ENCODE results near the gene ERCC8.

Gene ERCC8

DNA sequence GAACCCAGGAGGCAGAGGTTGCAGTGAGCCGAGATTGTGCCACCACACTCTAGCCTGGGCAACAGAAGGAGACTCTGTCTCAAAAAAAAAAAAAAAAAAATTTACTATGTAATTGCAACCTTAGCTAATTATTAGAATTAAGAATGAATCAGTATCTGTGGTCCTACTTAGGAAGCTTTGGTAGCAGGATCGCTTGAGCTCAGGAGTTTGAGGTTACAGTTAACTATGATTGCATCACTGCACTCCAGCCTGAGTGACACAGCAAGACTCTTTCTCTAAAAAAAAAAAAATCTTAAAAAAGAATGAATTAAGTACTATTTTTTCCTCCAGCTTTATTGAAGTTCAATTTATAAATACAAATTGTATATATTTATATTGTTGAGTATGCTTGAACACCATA lies 16.8 kb upstream of the ERCC8 start:
- Histone ChIP-seq H3K27me3 (ENCODE audit: insufficient read depth, low read length, poor library complexity) (no peaks in the 10 kb centered on the region), H3K79me2 (ENCODE audit: insufficient read depth, low read length) (no peaks in the 10 kb centered on the region; the same call in 1 of the 2 replicates)

GRCh38 chr5:60960591-60960990 lies 15.7 kb upstream of the ERCC8 start:
- no peak overlapping the region for H3K27ac ChIP-seq (ENCODE audit: low read length)
- no peak for DNase-seq
- H3K4me2 ChIP-seq (ENCODE audit: insufficient read depth, low read length) = no peak overlapping the region
- no peak overlapping the region for H2AFZ ChIP-seq (ENCODE audit: low read depth, low read length)
- H4K20me1 ChIP-seq (ENCODE audit: insufficient read depth, low read length) = no peaks in the 10 kb centered on the region; the same call in 1 of the 2 replicates
- H3K9ac ChIP-seq (ENCODE audit: low read depth, low read length) = no peak overlapping the region
- no peak overlapping the region for H3K4me3 ChIP-seq (ENCODE audit: low read depth in 1 of 2, low read length in 2 of 2)
- no peak for ATAC-seq (ENCODE audit: insufficient read depth, low read depth)
- no peak for TF ChIP-seq EZH2 (IDR thresholded peaks at IDR 0.05; ENCODE audit: borderline replicate concordance, low read depth, low read length, severe bottlenecking)
- TF ChIP-seq, protein P1, sequence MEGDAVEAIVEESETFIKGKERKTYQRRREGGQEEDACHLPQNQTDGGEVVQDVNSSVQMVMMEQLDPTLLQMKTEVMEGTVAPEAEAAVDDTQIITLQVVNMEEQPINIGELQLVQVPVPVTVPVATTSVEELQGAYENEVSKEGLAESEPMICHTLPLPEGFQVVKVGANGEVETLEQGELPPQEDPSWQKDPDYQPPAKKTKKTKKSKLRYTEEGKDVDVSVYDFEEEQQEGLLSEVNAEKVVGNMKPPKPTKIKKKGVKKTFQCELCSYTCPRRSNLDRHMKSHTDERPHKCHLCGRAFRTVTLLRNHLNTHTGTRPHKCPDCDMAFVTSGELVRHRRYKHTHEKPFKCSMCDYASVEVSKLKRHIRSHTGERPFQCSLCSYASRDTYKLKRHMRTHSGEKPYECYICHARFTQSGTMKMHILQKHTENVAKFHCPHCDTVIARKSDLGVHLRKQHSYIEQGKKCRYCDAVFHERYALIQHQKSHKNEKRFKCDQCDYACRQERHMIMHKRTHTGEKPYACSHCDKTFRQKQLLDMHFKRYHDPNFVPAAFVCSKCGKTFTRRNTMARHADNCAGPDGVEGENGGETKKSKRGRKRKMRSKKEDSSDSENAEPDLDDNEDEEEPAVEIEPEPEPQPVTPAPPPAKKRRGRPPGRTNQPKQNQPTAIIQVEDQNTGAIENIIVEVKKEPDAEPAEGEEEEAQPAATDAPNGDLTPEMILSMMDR (IDR thresholded peaks at IDR 0.05; ENCODE audit: borderline replicate concordance, extremely low read depth, low read length, poor library complexity, severe bottlenecking) = peak; percentile 47
- H3K4me1 ChIP-seq (ENCODE audit: insufficient read depth, low read length) = no peaks in the 10 kb centered on the region
- no peaks in the 10 kb centered on the region for H3K36me3 ChIP-seq (ENCODE audit: insufficient read depth, low read length)
- no peaks in the 10 kb centered on the region for H3K9me3 ChIP-seq (ENCODE audit: insufficient read depth, low read length, severe bottlenecking)
- no peaks in the 10 kb centered on the region for H3K27me3 ChIP-seq (ENCODE audit: insufficient read depth, low read length, poor library complexity)
- H3K79me2 ChIP-seq (ENCODE audit: insufficient read depth, low read length) = no peaks in the 10 kb centered on the region; the same call in 1 of the 2 replicates

More for the DNA sequence above, 16.8 kb upstream of the ERCC8 start:
- Histone ChIP-seq H3K4me3 (ENCODE audit: low read depth in 1 of 2, low read length in 2 of 2) (no peak overlapping the region), H3K9me3 (ENCODE audit: insufficient read depth, low read length, severe bottlenecking) (peaks cover 5% of the 10 kb centered on the region), H3K36me3 (ENCODE audit: insufficient read depth, low read length) (no peaks in the 10 kb centered on the region), H3K27ac (ENCODE audit: low read length) (no peak overlapping the region), H4K20me1 (ENCODE audit: insufficient read depth, low read length) (no peaks in the 10 kb centered on the region; the same call in 1 of the 2 replicates), H3K4me2 (ENCODE audit: insufficient read depth, low read length) (no peak overlapping the region), H2AFZ (ENCODE audit: low read depth, low read length) (no peak overlapping the region), H3K4me1 (ENCODE audit: insufficient read depth, low read length) (no peaks in the 10 kb centered on the region), H3K9ac (ENCODE audit: low read depth, low read length) (no peak overlapping the region)
- DNase-seq = no peak
- peak; percentile 58; the same call in 2 of the 3 replicates for ATAC-seq (ENCODE audit: insufficient read depth, low read depth)
- TF ChIP-seq, protein P1 (IDR thresholded peaks at IDR 0.05; ENCODE audit: borderline replicate concordance, extremely low read depth, low read length, poor library complexity, severe bottlenecking) = no peak
- TF ChIP-seq EZH2 (IDR thresholded peaks at IDR 0.05; ENCODE audit: borderline replicate concordance, low read depth, low read length, severe bottlenecking) = no peak

DNA sequence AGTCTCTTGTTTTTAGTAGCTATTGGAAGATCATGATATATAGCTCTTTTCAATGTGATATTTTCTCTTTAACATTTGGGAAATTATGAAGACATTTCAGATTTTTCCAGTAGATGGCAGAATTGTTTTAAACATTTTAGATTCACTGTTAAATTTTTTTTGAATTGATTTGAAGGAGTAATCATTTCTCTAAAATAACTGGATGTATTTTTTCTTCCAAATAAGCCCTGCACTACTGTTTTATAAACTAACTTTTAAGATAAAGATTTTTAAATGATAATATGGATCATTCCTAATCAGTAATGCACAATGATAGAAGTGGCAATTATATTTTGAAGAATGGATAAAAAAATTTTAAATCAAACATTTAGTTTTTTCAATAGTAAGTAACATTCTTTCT lies 14.3 kb upstream of the ERCC8 start:
- Histone ChIP-seq H3K9ac (ENCODE audit: low read depth, low read length) (no peak overlapping the region), H3K4me3 (ENCODE audit: low read depth in 1 of 2, low read length in 2 of 2) (no peak overlapping the region), H4K20me1 (ENCODE audit: insufficient read depth, low read length) (no peaks in the 10 kb centered on the region; the same call in 1 of the 2 replicates), H3K4me1 (ENCODE audit: insufficient read depth, low read length) (no peaks in the 10 kb centered on the region), H2AFZ (ENCODE audit: low read depth, low read length) (no peak overlapping the region), H3K27me3 (ENCODE audit: insufficient read depth, low read length, poor library complexity) (no peaks in the 10 kb centered on the region), H3K9me3 (ENCODE audit: insufficient read depth, low read length, severe bottlenecking) (no peaks in the 10 kb centered on the region), H3K79me2 (ENCODE audit: insufficient read depth, low read length) (no peaks in the 10 kb centered on the region; the same call in 1 of the 2 replicates), H3K4me2 (ENCODE audit: insufficient read depth, low read length) (no peak overlapping the region), H3K36me3 (ENCODE audit: insufficient read depth, low read length) (no peaks in the 10 kb centered on the region), H3K27ac (ENCODE audit: low read length) (no peak overlapping the region)
- no peak for TF ChIP-seq EZH2 (IDR thresholded peaks at IDR 0.05; ENCODE audit: borderline replicate concordance, low read depth, low read length, severe bottlenecking)
- TF ChIP-seq, protein P1 (IDR thresholded peaks at IDR 0.05; ENCODE audit: borderline replicate concordance, extremely low read depth, low read length, poor library complexity, severe bottlenecking) = peak; percentile 54
- ATAC-seq (ENCODE audit: insufficient read depth, low read depth) = no peak
- DNase-seq = no peak

Measured in DND-41 (cell line).